HG03521 (cell line): Measurements from ENCODE around the gene WSB2.
"Not testable (repeated sequence)": the region's sequence is repeated elsewhere in the genome, so short reads cannot be mapped to it uniquely, and the experiment has no call there.

ENCODE experiments used
- ATAC-seq: cut with Tn5 transposase; IDR thresholded peaks from one replicate; pipeline ENCODE4 v1.9.1; 2021; ENCODE audit warnings: mild to moderate bottlenecking, moderate library complexity; ENCODE audit not compliant: unreplicated experiment

Gene WSB2

DNA sequence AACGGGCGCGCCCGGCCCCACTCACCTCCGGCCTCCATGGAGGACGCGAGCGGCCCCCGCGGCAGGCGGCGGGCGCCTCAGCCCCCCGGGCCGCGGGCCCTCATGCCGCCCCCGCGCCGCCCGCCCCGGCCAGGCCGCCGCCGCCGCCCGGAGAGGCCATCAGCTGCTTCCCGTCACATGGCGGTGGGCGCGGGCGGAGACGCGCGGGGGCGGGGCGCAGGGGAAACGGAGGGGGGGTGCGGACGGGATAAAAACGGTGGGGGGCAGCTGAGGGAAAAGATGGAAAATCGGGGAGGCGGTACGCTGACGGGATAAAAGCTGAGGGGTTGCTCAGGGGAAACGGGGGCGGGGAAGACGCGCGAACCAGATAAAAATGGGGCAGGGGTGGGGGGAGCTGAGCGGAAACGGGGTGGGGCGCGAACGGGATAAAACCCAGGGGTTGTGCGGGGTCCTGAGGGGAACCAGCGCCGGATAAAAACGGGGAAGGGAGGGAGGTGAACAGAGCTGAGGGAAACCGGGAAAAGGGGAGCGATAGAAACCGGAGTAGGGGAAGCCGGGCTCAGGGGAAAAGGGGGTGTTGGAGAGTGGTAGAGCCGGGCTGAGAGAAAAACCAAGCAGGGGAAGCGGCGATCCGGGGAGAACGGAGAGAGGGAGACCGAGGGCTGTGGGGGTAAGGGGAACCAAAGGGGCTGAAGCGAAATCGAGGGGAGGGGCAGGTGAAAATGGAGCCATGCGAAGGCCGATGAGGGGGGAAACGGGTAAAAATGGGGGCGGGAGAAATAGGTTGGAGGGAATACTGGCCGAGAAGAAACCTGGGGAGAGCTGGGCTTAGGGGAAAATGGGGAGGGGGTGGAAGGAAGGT is at the start of gene WSB2:
Gene WSB2 (minus strand): TSS at position 169 of the 862 bp plus-strand sequence. CDS start 131 bp downstream, at position 38.
- peak; percentile 37 for ATAC-seq

DNA sequence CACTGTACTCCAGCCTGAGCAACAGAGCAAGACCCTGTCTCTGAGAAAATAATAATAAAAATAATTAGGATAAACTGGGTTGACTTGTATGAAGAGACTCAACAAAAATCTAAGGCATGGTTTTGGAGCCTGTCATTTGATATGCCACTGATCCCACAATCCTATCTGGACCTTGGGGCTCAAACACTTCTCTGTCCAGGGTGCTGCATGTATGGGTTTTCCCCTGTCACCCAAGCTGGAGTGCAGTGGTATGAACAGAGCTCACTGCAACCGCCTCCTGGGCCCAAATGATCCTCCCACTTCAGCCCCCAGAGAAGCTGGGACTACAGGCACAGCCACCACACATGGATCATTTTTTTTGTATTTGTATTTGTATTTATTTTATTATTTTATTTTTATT is 48.1 kb upstream of the WSB2 start:
- no peak for ATAC-seq

DNA sequence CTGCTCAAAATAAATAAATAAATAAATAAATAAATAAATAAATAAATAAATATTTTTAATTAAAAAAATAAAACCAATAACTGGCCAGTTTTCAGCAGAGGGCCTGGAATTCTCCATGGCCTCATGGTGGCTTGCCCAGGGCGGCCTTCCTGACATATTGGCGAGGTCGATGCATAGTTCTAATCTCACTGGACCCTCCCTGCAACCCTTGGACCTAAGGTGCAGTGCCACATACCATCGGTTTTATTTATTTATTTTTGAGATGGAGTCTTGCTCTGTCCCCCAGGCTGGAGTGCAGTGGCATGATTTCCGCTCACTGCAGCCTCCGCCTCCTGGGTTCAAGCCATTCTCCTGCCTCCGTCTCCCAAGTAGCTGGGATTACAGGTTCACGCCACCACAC is 46.7 kb upstream of the WSB2 start:
- no peak for ATAC-seq

DNA sequence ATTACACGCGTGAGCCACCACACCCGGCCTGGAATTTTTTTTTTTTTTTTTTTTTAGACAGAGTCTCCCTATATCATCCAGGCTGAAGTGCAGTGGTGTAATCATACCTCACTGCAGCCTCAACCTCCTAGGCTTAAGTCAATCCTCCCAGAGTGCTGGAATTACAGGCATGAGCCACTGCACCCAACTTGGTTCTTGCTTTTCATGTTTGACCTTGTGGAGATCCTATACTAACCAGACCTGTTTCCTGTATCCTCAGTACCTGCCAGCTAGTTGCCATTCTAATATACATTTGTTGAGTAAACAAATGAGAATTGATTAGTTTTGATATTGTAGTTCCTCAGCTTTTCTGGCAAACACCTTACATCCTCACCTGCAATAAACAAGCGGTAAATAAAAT is 46.0 kb upstream of the WSB2 start:
- ATAC-seq: no peak

DNA sequence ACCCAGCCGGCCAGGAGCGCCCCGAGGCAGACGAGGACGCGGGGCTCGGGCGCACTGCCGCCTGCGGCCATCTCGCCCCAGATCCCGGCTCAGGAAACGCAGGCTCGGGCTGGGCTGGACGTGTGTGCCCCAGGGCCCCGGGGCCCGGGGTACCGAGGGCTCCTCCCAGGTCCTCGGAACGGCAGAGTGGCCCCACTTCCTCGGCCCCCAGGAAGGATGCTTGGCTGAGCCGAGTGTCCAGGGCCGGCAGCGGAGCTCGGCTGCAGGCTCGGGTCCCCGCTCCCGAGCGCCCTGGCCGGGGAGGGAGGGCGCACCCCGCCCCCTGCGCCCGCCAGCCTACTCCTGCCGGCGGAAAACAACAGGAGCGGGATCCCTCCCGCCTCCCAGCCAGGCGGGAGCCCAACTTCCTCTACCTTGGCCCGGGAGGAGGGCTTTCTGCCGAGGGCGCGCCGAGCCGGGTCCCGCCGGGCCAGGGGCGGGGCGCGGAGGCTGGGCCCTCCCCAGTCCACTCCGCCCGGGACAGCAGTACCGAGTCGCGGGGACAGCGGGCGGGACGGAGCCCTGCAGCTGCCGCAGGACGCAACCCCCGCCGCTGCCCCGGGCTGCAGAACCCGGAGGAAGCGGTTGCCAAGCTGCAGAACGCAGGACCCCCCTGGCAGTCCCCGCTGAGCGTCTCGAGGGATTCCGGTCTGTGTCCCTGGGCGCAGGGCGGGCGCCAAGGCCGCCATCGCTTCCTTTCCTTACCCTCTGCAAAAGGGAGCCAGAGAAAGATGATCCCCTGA is 42.8 kb upstream of the WSB2 start, which contains the start of gene VSIG10:
Gene VSIG10 (minus strand): TSS at position 411 of the 782 bp plus-strand sequence. CDS start 340 bp downstream, at position 71.
- ATAC-seq: no peak

DNA sequence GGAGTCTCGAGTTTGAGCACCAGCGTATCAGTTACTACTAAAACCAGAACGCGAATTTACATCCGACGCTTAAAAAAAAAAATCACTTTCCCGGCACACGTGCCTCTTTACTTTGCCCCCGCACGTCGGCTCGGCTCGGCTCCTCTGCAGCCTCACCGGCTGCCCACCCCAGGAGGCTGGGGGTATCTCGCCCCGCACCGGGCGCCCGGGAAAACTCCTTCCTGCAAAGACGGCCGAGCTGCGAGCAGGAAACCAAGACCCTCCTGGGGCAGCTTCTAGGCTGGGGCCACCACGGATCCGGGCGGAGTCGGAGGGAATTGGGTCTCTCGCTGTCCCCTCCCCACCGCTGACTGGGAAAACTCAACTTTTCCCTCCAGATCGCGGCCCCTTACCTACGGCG is 42.2 kb upstream of the WSB2 start:
- no peak for ATAC-seq

DNA sequence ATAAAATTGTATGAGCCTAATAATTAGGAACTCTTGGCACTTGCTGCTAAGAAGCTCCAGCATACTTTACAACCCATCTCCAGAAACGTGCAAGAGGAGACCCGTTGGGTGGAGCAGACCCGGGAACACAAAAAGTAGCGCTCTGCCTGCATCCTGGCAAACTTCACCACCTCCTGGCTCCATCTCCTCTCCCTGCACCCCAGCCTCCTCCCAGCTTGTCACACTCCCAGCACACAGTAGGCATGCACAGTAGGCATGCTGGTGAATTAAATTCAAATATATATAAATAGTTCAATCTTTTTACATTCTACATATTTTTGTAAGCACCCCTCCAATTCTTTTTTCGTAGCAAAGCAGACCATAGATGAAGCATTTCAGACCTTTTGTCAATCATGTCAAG is 41.6 kb upstream of the WSB2 start:
- ATAC-seq: no peak

DNA sequence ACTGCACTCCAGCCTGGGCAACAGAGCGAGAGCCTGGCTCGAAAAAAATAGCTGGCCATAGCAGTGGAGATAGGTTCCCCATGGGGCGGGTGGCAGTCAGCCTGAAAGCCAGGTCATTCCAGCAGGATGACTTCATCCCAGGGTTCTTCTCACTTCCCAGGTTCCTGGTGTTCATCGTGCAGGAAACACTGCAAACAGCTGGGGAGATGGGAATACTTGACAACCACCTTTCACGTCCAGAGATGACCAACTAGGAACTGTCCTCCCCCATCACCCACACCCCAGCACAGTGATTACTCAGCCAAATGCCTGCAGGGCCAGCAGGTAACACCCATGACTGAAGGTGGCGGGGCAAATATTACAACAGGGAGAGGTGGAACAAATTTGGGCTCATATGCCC is 41.1 kb upstream of the WSB2 start:
- ATAC-seq: no peak

DNA sequence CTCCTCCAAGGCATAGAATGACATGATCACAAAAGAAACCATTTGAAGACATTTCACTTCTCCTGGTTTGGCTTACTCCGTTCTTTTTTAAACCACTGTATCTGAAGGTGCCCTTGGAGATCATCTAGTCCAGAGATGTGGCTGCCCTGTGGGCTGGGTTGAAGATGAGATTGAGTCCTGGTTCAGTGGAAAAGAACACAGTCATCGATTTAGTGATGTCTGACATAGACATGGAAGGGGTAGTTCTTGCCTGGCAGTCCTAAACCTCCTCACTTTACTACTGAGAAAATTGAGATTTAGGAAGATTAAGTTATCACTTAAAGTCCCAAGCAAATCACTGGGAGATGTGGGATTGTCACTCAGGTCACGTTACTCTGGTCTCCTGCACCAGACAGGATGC is 40.1 kb upstream of the WSB2 start:
- no peak for ATAC-seq

DNA sequence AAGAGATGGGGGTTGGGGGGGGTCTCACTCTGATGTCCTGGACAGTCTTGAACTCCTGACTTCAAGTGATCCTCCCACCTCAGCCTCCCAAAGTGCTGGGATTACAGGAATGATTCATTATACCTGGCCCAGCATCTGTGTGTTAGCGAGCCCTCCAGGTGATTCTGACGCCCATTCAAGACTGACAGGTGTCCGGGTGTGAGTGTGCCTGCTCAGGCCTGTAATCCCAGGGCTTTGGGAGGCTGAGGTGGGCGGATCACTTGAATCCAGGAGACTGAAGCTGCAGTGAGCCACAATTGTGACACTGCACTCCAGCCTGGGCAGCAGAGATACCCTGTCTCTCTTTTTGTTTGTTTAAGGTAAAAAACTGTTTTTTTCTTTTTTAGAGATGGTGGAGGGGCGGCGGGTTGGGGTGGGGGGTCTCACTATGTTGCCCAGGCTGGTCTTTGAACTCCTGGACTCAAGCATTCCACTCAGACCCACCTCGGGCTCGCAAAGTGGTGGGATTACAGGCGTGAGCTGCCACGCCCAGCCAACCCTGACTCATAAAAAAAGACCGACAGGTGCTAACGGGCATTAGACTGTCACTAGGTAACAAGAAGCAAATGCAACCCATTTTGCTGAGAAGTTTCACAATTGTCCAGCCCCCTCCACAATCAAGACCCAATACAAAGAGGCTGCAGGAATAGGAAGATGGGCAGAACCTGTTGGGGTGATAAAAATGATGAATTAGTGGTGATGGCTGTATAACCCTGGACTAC is 38.1 kb upstream of the WSB2 start:
- no peak for ATAC-seq

DNA sequence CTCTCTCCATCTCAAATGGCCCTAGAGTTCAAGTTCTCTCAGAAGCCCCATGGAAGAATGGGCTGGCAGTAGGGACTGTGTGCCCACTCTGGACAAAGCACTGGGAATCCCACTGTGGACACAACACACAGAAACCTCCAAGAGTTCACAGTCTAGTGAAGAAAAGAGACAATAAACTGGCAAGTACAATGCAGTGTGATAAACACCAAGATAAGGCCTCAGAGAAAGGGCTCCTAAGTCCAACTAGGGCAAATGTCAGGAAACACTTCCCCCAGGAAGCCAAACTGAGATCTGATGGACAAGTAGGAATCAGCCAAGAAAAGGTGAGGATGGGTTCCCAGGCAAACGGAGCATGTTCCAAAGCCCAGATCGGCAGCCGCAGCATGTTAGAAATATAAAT is 37.4 kb upstream of the WSB2 start:
- ATAC-seq: no peak

DNA sequence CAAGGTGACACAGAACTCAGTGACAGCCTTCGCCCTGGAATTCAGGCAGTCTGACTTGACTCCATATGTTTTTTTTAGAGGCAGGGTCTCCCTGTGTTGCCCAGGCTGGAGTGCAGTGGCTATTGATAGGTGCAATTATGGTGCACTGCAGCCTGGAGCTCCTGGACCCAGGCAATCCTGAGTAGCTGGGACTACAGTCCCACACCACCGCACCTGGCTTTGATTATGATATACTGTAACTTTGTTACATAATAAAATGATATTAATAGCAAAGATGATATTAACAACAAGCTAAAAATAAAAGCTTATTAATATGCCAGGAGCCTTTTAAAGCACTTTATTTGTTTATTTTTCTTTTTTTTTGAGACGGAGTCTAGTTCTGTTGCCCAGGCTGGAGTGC is 33.1 kb upstream of the WSB2 start:
- ATAC-seq: no peak

DNA sequence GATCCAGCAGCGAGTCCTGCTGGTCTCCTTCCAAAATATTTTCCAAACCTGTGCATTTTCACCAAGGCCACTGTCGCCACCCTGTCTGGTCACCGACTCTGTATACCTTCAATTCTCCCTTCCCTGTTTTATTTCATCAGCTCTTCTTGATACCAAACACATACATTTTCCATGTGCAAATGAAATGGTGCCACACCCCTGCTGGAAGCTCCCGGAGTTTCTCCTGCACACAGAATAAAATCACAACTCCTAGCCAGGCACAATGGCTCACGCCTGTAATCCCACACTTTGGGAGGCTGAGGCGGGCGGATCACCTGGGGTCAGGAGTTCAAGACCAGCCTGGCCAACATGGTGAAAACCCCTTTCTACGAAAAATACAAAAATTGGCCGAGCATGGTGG is 28.8 kb upstream of the WSB2 start:
- ATAC-seq: no peak

DNA sequence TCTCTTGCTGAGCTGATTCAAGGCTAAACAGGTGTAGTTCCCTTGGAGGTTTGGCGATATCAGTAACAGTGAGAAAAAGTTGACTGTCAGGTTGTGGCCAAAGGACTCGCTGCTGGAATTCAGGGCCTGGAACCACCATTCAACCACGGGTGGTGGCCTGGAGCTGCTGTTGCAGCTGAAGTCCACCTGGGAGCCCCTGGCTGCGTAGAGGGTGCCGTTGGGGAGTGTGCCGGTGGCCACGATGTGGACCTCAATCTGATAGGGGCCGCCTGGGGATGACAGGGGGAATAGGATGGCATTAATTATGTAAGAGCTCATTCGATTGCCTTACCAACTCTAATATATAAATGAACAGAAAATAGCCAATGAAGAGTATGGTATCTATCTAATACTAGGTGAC is 21.2 kb upstream of the WSB2 start:
- no peak for ATAC-seq

DNA sequence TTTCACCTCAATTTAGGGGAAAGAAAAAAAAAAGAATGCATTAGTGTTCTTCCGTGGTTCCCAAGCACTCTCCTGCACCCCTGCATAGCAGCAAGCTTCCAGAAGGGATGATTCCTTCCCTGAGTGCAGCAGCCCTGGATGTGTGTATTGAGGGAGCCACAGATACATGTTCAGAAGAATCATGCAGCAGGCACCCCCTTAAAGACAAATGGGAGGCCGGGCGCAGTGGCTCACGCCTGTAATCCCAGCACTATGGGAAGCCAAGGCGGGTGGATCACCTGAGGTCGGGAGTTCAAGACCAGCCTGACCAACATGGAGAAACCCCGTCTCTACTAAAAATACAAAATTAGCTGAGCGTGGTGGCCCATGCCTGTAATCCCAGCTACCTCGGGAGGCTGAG is 20.5 kb upstream of the WSB2 start:
- not testable (repeated sequence) for ATAC-seq

DNA sequence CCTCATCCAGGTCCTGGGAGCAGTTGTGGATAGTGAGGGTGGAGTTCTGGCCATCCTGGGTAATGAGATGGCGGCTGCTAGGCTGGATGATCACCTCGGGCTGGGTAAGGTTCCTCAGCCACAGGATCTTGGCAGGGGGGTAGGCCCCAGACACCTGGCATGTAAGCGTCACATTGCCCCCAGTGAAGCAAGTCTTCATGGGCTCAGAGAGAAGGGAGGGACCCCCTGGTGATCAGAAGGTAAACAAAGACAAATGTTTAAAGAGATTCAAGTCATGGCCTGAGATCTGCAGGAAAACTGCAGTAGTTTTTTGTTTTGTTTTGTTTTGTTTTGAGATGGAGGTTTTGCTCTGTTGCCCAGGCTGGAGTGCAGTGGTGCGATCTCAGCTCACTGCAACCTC is 12.8 kb upstream of the WSB2 start:
- ATAC-seq: no peak

DNA sequence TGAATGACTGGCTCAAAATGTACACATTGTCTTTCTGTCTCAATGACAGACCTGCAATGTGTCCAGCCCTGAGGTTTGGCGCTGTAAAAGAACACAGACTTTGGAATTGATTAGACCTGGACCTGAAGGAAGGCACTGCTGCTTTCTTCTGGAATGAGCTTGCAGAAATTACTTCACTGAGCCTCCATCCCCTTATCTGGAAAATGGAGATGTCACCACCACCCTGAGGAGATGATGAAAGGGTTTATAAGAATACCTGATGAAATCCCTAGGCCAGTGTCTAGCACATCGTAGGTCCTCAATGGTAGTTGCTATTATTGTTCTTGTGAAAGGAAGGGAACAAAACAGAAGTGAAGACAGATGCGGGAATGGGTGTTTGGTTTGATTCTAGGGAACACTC is 9.7 kb upstream of the WSB2 start:
- no peak for ATAC-seq

DNA sequence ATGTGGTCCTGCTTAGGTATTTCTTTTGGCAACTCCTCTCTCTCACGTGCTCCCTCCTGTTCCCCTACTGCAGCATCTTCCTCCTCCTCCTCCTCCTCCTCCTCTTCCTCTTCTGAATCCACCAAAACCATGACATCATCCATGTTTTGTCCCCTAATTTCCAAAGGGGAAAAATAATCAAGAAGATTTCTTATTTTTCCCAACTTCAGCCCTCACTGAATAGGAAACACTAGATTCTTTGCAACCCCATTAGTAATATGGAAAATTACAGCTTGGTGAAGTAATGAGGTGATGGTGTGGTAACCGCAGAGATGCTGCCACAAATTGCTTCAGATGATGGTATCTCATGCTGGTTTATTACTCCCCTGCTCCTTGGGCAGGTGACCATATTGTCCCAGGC is 7.5 kb upstream of the WSB2 start:
- no peak for ATAC-seq

DNA sequence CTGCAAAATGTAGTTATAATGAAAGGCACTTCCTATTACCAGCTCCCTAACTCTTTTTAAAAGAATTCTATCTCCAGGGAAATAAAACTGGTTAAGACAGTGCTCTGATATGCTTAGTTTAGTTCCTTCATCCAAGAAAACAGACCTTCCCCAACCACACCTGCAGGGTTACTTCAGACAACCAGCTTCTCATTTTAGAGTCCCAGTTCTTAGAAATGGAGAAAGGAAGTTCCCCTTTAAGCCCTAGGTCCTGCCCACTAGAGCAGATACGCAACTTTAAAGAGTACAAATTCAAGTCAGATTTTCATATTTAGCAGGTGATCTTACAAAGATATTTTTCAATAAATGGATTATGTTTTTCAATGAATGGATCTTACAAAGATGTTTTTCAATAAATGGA is 4.4 kb upstream of the WSB2 start:
- no peak for ATAC-seq

DNA sequence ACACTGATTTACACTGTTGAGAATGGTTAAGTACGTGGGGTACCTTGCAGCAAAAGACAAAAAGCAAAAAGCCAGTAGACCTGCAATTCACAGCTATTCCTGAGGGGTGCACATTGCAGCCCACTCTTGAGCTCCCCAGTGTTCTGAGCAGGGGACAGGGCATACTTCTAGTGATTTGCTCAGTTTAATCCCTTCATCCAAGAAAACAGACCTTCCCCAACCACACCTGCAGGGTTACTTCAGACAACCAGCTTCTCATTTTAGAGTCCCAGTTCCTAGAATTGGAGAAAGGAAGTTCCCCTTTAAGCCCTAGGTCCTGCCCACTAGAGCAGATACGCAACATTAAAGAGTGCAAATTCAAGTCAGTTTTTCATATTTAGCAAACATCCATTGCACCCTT is 3.6 kb upstream of the WSB2 start:
- ATAC-seq: no peak

DNA sequence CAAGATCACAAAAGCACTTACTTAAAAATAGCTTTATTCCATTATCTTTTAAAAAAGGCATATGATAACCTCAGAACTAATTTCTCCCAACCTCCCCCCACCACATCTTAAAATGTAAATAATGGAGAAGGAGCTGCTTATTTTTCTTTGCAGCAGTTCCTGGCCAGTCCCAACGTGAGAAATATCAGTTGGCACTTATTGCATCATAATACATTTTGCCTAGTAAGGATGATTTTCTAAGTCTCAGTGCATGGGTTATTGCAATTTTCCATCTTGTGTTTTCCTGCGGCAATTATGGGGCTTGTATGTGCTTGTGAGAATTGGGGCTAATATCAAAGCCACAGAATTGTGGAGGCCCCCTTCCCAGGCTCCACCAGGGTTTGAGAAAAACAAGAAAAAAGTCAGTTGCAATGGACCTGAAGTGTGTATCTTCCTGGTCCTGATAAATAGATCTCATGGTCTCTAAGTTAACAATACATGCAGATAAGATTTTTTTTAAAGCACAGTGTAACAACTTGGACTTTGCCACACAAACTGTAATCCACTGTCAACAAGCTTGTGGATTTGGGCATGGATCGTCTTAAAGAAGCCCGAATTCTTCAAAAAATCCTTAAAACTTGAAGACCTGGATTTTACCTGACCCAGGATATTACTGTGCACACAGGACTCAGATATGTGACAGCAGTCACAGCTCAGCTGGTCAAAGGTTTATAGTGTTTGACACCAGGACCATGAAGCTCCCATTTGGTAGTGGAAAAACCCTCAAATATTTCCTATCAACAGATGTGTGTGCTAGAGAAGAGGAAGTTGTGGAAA is 2.8 kb upstream of the WSB2 start:
- no peak for ATAC-seq
